HG03159 (cell line): ENCODE results near the gene CCDC92.

Experiments used
- ATAC-seq: cut with Tn5 transposase; IDR thresholded peaks from one replicate; pipeline ENCODE4 v1.9.1; 2021; ENCODE audit warnings: mild to moderate bottlenecking, moderate library complexity; ENCODE audit not compliant: unreplicated experiment

Gene CCDC92

DNA sequence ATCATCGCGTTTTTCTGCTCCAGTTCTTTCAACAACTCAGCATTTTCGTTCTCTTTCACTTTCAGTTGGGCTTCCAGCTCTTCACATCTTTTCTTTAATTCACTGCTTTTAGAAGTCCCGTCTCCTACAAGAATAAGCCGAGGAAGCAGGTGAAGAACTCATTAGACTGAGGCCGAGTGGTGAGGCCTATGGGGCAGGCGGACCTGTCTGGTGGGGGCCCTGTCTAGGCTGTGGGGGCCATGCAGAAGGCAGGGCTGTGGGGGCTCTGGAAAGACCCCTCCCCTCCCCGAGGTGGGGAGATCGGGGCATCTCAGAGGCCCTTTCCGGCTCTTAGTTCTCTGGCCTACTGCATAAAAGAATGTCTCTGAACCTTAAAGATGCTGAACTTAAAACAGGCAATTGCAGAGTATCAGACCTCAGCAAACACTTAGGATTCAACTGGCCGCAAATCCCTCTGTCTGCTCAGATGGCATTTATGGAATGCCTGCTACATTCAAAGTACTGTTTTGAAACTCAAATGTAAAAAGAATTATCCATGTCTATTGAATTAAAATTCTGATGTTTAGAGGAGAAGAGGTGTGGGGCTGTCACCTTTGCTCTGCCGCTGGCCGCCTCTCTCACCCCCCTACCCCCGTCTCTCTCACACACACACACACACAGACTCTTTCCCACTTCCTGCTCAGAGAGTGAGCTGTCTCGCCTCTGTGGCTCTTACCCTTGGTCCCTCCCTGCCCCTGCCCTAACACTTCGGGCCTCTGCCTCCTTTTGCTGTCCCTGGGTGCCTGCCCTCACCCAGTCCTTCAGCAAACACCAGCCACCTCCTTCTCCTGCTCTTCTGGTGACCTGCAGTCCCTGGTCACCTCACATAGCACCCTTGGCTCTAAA, 34.7 kb downstream of the CCDC92 start:
- ATAC-seq: no peak

DNA sequence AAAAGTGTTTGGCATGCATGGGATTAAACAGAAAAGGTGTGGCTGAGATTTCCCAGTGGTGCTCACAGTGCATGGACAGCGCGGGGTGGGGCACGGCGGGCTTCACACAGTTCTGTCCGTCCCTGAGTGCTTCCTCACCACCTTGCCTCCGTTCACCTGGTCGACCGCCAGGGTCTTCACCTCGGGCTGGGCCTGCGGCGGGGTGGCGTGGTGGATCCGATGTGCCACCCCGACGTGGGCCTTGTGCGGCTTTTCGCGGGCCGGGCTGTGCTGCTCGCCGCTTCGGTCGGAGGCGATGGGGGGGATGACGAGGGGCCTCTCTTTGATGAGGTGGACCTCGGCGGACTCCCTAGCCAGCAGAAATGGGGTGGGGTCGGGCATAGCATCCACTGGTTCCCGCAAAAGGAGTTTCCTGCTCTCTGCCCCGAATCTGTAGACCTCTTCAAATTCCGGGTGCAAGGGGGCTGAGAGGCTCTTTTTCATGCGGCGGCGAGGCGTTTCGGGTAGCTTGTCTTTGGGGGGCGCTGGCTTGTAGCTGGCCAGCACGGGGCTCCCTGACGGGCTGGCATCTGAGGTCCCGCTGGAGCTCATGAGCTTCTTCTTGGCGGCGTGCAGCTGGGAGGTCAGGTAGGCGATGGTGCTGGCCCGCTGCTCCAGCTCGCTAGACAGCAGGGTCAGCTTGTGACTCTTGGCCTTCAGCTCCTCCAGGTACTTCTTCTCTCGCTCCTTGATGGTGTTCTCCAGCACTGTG, 35.5 kb downstream of the CCDC92 start:
- no peak for ATAC-seq

DNA sequence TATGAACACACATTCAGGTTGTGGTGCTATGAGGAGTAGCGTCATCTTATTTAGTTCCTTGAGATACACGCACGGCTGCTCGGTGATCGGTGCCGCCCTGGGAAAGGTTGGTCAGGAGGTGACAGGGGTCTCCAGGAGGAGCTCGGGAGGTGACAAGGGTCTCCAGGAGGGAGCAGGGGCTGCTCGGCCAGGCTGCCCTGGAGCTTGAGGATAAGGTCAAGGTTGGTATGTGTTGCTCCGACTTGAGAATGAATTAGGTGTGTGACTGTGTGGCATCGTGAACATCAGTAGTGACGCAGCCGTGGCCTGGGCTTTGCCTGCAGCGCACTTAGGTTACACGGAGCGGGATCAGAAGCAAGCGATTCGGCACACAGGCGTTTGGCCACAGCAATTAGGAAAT, 36.2 kb downstream of the CCDC92 start:
- no peak for ATAC-seq

DNA sequence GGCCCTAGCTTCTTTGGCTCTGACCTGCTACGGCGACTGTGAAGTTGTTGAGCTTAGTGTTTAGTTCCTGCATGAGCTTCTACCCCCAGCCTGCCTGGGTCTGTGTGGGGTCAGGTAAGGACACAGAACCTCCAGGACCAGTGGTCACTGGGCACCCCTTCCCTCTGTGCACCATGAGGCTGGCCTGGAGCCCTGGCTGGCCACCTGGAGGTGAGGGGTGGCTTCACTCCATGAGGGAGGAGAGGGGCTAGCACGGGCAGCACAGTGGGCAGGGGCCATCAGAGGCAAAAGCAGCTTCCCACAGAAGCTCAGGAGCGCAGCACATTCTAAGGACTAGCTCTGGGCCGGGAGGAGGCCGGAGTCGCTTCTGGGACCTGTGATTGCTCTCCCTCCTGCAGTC, 36.7 kb downstream of the CCDC92 start:
- ATAC-seq: no peak

- no peak for ATAC-seq
Observed at GRCh38 chr12:123934829-123935228, 37.8 kb downstream of the CCDC92 start.

- no peak for ATAC-seq
Observed at GRCh38 chr12:123934016-123934620, 38.5 kb downstream of the CCDC92 start.

- no peak for ATAC-seq
Observed at GRCh38 chr12:123933214-123933613, 39.4 kb downstream of the CCDC92 start.

DNA sequence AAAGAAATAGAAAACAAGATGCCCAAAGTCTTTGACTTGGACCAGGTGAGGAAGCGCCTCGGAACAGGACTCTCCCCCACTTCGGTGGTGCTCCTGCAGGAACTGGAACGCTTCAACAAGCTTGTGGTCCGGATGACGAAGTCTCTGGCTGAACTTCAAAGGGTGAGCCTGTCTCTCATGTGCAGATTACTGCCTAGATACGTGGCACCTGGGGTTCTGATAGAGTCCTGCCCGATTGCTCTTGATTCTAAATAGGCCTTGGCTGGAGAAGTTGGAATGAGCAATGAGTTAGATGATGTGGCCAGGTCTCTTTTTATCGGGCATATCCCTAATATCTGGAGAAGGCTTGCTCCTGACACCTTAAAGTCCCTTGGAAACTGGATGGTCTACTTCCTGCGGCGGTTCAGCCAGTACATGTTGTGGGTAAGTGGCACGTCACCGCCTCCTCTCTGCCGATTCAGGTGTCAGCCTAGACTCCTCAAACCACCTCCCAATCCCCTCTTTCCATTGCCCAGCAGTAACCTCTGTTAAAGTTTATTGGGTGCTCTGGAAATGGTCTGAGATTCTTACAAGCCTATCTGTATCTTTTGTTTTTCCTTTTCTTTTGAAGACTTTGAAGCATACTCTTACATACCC, 40.8 kb downstream of the CCDC92 start:
- no peak for ATAC-seq

DNA sequence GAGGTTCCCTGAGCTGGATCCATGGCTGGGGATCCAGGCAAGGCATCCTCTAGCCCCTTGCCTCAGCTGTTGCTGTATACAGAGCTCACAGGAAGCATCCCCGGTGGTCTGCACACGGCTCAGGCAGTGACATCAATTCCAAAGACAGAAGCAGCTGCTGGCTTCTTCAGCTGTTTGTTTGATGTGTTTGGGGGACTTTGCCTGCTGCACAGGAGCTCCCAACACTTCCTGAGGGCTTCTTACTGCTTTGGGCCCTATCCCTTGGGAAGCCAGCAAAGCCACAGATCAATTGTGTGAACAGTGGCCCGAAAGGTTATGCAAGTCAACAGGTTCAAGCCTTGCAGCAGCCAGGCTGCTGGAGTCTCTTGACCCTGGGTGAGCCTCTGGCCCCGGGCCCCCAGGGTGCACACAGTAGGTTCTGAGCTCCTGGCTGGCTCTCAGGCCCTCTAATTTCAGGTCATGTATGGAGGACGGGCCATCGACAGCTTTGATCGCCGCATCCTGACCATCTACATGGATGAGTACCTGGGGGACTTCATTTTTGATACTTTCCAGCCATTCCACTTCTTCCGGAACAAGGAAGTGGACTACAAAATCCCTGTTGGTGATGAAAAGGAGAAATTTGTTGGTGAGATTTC, 42.6 kb downstream of the CCDC92 start:
- ATAC-seq: no peak

DNA sequence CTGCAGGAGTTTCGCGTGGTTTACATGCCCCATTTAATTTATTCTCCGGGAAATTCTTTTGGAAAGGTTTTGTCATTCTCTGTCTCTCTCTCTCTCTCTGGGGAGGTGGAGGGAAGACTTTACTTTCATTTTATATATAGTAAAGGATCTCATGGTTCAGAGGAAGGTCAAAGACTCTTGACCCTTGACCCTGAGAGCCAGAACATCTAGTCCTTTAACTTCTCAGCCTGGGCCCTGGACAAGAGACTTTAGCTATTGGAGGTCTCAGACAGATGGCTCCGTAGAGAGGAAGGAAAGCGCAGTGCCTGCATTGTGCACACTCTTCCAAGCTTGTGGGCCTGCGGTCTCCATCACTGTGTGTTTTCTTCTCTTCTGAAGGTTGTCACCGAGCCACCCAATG, 43.7 kb downstream of the CCDC92 start:
- no peak for ATAC-seq

- no peak for ATAC-seq
Observed at GRCh38 chr12:123928274-123928865, 44.3 kb downstream of the CCDC92 start.

DNA sequence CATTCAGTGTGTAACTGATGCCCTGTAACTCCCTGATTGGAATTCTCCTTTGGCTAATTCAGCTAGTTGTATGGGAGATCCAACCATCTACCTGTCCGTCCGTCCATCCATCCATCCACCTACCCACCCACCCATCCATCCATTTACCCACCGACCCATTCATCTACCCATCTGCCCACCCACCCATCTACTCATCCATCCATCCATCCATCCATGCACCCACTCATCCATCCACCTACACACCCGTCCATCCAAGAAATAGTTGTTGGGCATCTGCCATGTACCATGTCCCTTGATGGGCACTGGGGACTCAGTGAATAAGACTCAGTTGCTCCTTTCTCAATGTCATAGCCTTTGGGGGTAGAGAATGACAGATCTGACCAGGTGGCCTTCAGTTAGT, 48.1 kb downstream of the CCDC92 start:
- no peak for ATAC-seq

DNA sequence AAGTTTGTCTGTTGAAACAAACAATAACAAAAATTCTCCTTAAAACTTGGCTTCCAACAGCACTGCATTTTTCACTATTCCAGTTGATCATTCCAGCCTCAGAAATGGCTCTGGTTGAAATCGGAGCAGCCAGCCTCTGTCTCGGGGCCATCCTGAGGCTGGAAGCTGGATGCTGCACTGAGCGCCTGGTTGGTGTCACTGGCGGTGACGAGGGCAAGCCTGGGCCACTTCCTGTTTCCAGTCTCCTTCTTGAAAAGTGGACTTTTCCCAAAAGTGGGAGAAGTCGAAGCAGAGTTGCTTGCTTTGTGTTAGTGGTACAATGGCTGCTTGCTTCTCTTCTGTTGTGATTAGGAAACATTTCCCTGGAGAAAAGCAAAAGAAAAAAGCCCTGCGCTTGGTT, 48.7 kb downstream of the CCDC92 start:
- ATAC-seq: no peak

- no peak for ATAC-seq
Observed at GRCh38 chr12:123923038-123923437, 49.6 kb downstream of the CCDC92 start.

- no peak for ATAC-seq
Observed at GRCh38 chr12:123919980-123920360, 52.7 kb downstream of the CCDC92 start.

DNA sequence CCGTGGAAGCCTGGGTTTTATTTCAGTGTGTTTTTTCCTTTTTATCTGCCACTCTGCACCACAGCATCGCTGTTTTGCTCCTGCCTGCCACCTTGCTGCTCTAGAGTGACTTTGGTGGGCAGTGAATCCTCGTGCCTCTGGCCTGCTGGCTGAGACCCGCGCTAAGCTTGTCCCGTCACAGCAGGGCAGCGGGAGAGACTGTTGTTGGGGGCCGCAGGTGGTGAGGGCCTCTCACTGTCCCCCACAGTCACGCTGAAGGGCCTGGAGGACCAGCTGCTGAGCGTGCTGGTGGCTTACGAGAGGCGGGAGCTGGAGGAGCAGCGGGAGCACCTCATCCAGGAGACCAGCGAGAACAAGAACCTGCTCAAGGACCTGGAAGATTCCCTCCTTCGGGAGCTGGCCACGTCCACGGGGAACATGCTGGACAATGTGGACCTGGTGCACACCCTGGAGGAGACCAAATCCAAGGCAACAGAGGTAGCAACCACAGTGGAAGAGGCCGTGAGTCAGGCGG, 55.2 kb downstream of the CCDC92 start:
- ATAC-seq: no peak

- ATAC-seq: no peak
Observed at GRCh38 chr12:123916729-123917128, 55.9 kb downstream of the CCDC92 start.

DNA sequence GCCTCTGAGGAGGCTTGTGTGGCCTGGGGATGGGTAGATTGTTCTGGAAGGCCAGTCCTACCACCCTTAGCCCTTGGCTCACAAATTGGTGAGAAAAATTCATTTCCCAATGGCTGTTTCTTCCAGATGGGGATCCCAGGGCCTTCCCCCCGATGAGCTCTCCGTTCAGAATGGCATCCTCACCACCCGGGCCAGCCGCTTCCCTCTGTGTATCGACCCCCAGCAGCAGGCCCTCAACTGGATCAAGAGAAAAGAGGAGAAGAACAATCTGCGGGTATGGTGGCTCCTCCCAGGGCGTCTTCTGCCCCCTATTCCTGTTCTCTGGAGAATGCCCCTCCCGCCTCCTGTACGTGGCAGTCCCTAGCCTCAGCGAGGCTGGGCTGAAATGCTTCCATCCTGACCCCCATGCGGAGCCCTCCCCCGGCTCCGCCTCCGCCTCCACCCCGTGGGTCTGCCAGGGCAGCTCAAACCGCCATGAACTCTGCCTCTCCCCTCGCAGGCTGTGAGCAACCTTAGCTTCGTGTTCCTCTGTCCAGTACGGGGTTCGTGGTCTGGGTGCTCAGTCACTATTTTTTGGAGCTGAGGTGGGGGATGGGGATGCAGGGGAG, 57.8 kb downstream of the CCDC92 start:
- no peak for ATAC-seq

DNA sequence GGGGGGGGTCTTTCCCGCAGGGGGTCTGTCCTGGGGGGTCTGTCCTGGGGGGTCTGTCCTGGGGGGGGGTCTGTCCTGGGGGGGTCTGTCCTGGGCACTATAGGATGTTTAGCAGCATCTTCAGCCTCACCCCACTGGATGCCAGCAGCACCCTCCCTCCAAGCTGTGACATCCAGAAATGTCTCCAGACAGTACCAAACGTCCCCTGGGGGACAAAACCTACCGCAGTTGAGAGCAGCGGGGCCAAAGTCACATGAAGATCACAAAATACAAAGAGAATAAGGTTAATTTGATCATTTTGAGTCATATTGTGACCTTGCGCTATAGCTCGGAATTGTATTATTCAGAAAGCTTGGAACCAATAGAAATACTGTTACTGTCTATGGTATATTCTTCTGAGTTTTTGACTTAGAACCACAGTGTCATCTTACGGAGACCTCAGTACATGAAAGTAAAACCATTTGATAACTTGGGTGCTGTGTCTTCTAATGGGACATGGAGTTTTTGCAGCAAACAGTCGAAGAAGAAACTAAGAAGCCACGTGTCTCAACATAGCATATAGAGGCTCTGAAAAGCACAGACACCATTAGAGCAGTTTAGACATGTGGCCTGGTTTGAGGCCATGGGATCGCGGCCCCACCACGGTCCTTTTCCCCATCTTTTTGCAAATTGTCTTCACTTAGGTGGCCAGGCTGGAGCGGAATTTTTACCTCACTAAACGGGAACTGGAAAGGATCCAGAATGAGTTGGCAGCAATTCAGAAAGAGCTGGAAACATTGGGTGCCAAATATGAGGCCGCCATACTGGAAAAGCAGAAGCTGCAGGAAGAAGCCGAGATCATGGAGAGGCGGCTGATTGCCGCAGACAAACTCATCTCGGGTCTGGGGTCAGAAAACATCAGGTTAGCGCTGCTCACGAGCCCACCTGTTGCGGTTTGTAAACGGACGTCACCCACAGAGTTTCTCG, 59.9 kb downstream of the CCDC92 start:
- no peak for ATAC-seq
